NK-92 (cell line): ENCODE results near the gene AQP11.

ENCODE experiments used
- DNase-seq: peaks from one replicate; lab custom pipeline; 2025; ENCODE audit not compliant: unreplicated experiment; lab: John Stamatoyannopoulos, UW

Gene AQP11

GRCh38 chr11:77656362-77656761, 66.6 kb downstream of the AQP11 start:
- DNase-seq, result no peak

- no peak for DNase-seq
Measured at GRCh38 chr11:77658213-77659013, 68.7 kb downstream of the AQP11 start.
